Stimulated activated CD4-positive, alpha-beta T cell treated with anti-CD3 and anti-CD28 coated beads, Interleukin-12 subunit alpha, Interleukin-12 subunit beta, amount 100 ng/mL, for 24 hours (primary cell): ENCODE data around the gene SRRM3.
A peak's percentile ranks its signal among the peaks of the same experiment; 100 is the strongest.
"Not testable (repeated sequence)": the region's sequence is repeated elsewhere in the genome, so short reads cannot be mapped to it uniquely, and the experiment has no call there.

Source experiments
- DNase-seq, 2 experiments: peaks; one replicate each; pipeline ENCODE4 v3.0.0-alpha.2; 2020; ENCODE audit warnings: low read depth in 2 of 2

The SRRM3 gene

DNA sequence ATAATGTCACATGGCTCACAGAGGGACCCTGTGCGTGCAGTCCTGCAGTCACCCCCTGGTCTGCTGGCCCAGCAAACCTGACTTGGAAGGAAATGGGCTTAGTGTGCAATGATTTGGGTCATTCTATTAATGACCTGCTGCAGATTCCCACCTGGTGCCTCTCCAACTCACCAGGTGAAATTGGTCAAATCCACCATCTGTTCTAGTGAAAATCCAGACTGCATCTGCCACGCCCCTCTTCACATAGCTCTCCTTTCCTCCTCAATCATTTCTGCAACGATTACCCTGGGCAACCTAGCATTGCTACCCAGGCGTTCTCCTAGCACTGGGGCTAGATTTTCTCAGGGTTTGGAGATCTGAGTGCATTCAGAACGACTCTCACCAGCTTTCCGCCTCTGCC, 29.4 kb downstream of the SRRM3 start:
- DNase-seq, result no peak

DNA sequence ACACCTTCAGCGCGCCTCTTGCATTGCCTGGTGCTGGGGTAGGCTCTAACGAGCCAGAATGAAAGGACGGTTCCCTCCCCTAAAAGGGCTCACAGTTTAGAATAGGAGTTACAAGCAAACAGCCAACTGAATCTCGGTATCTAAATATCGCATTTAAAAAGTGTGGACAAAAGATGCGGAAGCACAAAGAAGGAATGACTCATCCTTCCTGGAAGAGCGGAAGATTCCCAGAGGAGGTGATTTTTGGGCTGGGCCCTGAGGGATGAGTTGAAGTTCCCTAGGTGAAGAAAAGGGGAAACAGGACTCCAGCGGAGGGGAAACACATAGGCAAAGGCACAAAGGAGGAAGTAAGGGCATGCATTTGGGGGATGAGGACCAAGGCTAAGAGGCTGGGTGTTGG, 29.9 kb downstream of the SRRM3 start:
- DNase-seq, result no peak

DNA sequence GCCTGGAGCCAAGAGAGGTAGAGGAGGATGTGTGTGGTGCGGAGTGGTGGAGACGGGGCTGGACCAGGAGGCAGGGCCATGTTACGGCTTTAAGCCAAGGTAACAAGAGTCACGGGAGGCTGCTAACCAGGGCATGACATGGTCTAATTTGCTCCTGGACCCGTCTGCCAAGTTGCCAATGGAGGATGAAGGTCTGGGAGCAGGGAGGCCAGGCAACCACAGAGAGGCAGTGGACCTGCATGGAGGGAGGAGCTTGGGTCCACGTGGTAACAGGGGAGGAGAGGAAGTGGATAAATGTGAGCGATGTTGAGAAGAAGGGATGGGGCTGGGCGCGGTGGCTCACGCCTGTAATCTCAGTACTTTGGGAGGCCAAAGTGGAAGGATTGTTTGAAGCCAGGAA, 31.0 kb downstream of the SRRM3 start:
- DNase-seq, result no peak

DNA sequence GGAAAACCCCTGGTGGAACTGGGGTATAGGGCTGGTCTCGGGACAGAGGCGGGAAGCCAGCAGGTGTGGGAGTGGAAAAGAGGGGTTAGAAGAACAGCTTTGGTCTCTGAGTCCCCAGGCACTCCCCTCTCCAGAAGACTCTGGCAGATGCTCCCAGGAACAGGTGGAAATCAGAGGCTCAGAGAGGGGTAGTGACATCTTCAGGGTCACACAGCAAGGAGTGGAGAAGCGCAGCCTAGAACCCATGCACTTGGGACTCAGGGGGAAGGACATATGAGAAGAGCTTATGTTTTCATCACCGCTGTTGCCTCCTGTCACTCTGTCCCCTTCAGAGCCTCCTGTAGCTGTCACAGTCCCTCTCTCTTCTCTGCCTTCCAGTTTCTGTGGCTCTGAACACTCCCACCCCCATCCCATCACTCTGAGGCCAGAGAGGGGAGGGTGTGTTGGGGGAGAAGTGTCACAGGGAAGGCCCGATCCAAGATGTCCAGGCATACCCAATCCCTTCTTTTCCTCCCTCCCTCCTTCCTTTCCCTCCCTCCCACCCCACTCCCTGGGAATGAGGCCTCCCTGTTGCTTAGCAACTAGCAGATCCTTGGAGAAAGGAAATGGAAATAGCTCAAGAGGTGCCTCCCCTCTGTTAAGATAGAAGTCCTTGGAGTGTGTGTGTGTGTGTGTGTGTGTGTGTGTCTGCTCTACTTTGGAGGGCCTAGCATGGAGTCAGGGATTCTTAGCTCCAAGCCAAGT, 32.0 kb downstream of the SRRM3 start:
- DNase-seq, result no peak

DNA sequence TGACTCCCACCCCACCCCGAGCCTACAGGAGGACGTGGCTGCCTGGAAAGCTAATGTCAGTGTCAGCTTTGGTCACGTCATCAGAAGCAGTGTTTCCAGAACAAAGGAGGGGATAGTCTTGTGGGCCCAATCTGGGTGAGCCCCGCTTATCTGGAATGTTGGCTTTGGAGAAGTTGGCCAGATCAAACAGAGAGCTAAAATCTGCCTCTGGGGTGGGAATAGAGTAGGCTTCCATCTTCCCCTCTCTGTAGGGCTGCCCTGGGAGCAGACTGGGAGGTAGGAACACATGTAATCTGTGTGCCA, 32.5 kb downstream of the SRRM3 start:
- no peak for DNase-seq

DNA sequence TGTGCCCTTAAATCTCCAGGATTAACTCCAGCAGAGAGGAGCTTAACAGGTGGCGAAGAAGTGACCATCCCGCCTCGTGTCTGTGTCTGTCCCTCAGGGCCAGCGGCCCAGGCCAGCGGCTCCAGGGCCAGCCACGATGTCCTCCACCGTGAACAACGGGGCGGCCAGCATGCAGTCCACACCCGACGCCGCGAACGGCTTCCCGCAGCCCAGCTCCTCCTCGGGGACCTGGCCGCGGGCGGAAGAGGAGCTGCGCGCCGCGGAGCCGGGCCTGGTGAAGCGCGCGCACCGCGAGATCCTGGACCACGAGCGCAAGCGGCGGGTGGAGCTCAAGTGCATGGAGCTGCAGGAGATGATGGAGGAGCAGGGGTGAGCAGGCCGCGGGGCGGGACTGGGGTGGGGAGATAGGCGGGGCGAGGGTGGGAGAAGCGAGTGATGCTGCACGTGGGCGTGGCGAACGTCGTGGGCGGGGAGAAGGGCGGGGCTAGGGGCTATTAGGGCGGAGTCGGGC, 33.3 kb downstream of the SRRM3 start:
- peak; percentile 62 to 87 for DNase-seq

DNA sequence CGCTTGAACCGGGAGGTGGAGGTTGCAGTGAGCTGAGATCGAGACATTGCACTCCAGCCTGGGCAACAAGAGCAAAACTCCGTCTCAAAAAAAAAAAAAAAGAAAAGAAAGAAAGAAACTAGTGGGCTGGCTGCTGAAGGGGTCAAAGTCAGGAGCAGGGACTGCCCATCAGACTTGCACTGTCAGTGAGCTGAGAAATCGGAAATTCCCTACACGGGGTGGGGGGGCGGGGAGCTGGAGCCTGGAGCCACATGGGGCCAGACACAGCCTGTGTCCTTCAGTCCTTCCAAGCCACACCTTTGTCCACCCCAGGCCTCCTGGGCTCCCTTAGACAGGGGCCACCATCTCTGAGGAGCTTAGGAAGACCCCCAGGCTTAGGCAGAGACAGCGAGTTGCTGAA, 34.5 kb downstream of the SRRM3 start:
- no peak for DNase-seq

DNA sequence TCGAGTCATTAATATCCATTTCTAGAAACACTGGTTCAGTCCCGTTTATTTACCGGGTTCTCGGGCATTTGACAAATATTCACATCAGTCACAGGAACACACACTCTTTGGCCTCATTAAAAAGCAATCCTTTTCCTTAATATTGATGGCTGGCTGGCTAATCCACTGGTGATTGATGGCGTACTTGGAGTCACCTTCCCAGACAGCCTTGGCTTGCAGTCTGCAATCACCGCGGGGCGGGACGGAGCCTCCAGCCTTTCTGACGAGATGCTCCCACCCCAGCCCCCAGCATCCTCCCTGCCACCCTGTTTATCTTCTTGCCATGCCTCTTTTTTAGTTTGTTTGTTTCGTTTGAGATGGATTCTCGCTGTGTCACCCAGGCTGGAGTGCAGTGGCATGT, 36.6 kb downstream of the SRRM3 start:
- DNase-seq, result no peak

DNA sequence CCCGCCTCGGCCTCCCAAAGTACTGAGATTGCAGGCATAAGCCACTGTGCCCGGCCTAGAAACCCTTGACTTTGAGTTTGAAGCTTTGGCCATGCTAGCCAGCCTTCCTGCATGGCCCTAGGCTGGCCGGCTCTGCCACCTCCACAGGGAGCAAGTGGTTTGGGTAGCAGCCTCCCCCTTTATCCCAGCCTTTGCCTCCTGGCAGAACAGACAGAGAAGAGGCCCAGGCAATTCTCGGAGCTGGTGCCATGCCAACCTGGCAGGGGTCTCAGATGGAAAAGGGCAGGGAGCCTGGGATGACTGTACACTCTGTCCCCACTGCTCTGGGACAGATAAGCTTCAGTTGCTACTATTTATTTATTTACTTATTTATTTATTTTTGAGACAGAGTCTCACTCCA, 39.4 kb downstream of the SRRM3 start:
- no peak for DNase-seq

DNA sequence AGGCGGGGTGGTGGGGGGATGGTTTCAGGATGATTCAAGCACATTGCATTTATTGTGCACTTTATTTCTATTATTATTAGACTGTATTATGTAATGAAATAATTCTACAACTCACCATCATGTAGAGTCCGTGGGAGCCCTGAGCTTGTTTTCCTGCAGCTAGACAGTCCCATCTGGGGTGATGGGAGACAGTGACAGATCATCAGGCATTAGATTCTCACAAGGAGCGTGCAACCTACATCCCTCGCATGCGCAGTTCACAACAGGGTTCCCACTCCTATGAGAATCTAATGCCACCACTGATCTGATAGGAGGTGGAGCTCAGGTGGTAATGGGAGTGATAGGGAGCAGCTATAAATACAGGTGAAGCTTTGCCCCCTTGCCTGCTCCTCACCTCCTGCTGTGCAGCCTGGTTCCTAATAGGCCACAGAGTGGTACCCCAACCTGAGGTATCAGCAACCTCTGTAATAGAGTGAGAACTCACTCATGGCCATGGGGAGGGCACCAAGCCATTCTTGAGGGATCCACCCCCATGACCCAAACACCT, 40.9 kb downstream of the SRRM3 start:
- DNase-seq, result not testable (repeated sequence)

DNA sequence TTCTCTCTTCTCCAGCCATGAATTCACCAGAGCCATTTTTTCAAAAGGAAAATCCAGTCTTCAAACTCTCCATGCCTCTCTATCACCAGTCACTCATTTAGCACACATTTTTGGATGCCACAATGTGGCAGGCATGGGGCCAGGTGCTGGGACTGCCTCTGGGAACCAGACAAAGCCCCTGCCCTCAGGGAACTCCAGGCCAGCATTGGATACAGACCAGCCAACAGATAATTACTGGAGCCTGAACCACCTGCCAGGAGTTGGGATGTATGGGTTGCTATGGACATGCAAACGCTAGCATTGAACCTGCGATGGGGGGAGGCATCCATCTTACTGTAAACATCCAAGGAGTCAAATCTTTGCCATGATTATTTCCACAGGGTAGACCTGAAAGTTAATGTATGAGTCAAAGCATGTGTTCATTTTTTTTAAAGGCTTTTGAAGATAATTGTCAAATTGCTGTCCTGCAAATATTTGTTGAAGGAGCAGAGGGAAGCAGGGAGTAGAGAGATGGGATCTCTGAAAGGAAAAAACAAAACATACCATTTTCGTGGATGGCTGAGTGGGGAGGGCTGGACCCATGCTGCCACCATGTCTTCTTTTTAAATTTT, 43.2 kb downstream of the SRRM3 start:
- no peak for DNase-seq

DNA sequence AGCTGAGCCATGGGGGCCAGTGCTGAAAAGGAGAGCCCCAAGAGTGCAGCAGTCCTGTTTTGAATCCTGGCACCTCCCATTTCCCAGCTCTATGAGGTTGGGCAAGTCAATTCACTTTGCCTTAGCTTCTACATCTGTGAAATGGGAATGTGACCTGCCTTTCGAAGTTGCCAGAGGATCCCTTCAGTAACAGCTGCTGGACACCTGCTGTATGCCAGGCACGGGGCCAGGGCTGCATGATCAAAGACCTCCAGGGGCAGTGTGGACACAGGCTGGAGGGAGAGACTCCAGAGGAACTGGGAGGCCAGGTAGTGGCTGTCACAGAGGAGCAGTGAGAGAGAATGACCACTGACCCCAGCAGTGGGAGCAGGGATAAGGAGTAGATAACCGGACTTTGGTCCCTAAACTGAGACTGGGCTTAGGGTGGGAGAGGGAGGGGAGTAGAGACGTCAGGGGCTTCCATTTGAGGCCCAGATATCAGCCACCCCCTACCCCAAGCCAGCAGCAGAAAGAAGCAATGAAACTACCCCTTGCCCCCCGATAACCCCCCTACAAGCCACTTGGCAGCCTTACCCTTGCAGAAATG, 45.2 kb downstream of the SRRM3 start:
- DNase-seq, result no peak

DNA sequence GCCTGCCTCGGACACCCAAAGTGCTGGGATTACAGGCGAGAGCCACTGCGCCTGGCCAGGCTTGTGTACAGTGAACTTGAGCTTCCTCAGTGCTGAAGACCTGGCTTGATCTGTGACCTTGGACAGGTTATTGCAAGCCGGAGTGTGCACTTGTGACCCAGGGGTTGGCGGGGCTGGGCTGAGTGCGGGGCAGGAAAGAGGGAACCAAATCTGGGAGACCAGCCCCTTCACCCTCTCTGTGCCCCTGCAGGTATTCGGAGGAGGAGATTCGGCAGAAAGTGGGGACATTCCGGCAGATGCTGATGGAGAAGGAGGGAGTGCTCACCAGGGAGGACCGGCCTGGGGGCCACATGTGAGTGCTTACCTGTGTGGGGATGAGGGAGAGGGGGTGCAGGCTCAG, 46.2 kb downstream of the SRRM3 start:
- DNase-seq, result no peak

DNA sequence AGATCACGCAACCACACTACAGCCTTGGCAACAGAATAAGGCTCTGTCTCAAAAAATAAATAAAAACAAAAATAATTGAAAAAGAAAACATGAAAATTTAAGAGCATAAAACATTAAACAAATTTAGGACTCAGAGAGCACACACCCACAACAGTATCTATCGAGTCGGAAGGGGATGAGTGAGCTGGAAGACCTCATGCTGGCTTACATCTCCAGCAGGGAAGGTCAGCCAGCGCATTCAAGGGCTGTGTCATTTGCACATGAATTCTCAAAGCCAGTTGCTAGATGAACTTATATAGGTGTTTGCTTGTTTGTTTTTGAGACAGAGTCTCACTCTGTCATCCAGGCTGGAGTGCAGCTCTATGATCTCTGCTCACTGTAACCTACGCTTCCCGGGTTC, 50.3 kb downstream of the SRRM3 start:
- DNase-seq, result no peak

DNA sequence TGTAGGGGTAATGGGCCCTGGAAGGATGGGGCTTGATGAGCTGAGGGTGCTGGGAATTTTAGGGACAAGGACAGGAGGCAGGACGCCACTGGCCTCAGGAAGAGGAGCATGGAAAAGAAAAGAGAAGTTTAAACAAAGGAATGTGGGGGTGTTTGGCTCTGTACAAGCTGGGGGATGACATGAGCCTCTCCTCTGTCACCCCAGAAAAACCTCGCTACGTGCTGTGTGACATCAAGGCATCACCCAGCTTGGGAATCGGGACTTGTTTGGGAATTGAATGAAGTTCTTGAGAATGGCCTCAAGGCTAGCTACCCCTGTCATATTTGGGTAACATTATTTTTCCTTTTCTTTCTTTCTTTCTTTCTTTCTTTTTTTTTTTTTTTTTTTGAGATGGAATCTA, 53.1 kb downstream of the SRRM3 start:
- DNase-seq, result no peak

DNA sequence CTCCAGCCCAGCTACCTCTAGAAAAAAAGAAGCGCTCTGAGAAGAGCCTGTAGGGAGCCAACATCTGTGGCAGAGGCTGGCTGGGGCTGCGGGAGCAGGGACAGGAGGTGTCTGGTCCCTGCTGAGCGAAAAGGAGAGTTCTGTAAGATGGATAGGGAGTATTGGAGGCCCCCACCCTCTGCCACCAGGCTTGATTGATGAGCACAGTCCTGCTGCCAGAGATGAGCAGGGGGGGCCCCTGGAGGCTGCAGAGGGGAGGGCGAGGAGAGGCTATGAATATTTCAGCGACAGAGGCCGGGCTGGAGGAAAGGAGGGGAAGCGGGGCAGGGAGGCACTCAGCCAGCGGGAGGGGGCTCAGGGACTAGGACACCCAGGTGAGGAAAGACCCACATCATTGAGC, 56.3 kb downstream of the SRRM3 start:
- no peak for DNase-seq

DNA sequence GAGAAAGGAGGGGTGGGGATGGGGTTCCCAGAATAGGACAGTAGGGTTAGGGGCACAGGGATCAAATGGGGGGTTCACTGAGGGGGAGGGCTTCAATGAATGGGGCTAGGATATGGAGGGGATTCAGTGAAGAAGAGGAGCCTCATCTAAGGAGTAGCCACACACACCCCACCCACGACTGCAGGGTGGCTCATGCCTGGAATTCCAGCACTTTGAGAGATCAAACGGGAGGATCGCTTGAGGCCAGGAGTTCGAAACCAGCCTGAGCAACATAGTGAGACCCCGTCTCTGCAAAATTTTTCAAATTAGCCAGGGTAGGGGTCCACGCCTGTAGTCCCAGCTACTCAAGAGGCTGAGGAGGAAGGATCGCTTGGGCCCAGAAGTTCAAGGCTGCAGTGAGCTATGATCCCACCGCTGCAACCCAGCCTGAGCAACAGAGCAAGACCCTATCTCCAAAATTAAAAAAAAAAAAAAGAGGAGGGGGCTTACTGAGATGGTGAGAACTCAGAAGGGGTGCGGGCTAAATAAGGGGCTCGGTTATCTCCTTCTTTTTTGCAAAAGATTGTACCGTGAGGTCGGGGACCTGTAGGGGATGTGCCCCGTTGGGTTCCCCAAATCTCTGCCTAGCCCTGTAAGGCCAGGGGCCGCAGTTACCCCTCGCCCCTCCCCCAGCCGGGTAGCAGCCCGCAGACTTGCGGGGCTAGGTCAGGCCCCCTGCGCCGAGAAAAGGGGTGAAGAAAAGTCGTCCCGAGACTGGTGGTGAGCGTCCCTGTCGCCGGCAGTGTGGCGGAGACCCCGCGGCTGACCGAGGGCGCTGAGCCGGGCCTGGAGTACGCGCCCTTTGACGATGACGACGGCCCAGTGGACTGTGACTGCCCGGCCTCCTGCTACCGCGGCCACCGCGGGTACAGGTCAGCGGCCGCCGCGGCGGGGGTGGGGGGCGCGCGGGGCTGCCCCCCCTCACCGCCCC, 57.7 kb downstream of the SRRM3 start:
- no peak for DNase-seq

DNA sequence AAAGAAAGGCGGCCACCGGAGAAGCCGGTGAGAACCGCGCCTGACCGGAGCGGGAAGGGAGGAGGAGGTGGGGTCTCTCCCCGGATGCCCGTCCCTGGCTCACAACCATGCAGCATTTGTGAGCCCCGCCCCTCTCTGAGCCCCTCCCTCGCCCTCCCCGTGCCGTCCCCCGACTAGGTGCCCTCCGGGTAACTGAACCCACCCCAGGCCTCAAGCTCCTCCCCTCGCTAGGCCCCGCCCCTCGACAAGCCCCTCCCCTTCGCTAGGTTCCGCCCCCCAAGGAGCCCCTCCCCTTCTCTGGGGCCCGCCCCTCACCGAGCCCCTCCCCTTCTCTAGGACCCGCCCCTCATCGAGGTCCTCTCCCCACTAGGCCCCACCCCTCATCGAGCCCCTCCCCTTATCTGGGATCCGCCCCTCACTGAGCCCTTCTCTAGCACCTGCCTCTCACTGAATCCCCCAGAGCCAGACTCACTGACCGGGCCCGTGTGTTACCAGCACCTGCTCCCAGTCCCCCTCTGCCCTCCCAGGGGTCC, 58.5 kb downstream of the SRRM3 start:
- DNase-seq, result peak; percentile 17 to 36

DNA sequence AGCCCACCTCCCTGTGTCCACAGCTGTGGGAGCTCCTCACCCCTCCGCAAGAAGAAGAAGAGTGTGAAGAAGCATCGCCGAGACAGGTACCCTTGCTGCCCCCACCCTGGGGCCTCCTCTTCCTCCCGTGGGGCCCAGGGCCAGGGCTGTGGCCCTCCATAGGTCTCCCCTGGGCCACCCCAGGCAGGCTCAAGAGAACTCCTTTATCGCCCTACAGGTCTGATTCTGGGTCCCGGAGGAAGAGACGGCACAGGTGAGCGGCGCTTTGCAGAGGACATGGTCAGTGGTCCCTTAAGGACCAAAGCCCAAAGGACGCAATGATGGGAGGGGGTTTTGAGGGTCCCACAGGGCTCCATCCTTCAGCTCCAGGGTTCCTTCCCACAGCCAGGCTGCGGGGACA, 59.6 kb downstream of the SRRM3 start:
- DNase-seq, result no peak

DNA sequence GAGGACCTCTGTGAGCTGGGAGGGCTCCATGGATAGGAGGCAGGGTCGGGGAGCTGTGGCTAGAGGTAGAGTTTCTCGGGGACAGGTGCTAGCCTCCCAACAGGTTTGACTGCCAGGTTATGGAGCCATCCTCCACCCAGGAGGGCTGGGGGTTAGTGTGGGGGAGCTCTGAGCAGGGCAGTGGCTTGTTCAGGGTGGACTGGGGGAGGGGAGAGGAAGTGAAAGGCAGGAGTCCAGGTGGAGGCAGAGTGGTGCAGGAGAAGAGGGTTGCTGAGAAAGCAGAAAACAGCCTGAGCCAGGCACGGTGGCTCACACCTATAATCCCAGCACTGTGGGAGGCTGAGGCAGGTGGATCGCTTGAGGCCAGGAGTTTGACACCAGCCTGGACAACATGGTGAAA, 60.2 kb downstream of the SRRM3 start:
- DNase-seq, result no peak

DNA sequence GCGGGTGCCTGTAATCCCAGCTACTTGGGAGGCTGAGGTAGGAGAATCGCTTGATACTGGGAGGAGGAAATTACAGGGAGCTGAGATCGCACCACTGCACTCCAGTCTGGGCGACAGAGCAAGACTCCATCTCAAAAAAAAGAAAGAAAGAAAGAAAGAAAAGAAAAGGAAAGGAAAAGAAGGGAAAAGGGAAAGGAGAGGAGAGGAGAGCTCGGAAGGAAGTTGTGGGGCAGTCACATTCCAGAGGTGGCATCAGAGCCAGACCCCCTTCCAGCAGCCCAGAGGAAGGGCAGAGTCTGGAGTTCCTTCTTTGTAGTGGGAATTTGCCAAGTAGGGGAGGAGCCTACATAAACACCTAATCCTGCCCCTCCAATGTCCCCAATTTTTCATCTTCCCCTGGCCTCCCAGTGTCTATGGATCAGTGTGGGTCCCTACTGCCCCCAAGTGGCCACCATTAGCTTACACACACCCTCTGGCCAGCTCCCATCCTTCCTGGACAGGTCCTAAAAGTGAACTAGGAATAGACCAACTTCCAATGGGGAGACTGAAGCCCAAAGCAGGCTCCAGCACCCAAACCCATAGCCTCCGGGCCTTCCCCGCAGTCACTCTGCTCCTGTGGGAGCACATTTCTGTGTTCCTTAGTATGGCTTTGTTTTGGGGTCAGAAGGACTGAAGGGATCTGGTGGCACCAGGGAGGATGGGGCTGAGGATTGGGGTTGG, 61.1 kb downstream of the SRRM3 start:
- DNase-seq, result no peak
